ENCODE results near the gene SMR3B.

Gene SMR3B

GRCh38 chr4:70382691-70383181, at the start of gene SMR3B:
Gene SMR3B, plus strand, starts transcription at chr4:70383131. Its CDS starts 1,380 bp downstream, at chr4:70384511.
- no peak within 1 kb of the TSS for H3K27ac ChIP-seq (ENCODE audit: low read depth, low read length)
- H3K36me3 ChIP-seq (ENCODE audit: insufficient read depth, low read length), result no peaks in the 10 kb centered on the region
- H3K27me3 ChIP-seq (ENCODE audit: insufficient read depth, low read length), result no peaks in the 10 kb centered on the region; the same call in 1 of the 2 replicates
- H3K79me2 ChIP-seq (ENCODE audit: control insufficient read depth, insufficient read depth, low read length, unreplicated experiment), result no peaks in the 10 kb centered on the region
- no peak within 1 kb of the TSS for H3K4me3 ChIP-seq (ENCODE audit: low read depth, low read length)
- H3K4me1 ChIP-seq (ENCODE audit: control insufficient read depth, insufficient read depth, low read length, unreplicated experiment), result no peaks in the 10 kb centered on the region
- H2AFZ ChIP-seq (ENCODE audit: low read length, unreplicated experiment), result peak within 1 kb of the TSS; percentile 14

GRCh38 chr4:70334681-70335080, 48.2 kb upstream of the SMR3B start, which contains the start of gene CABS1:
Gene CABS1, plus strand, starts transcription at chr4:70334981. Its CDS starts 59 bp downstream, at chr4:70335040.
- H3K27me3 ChIP-seq (ENCODE audit: insufficient read depth, low read length), result peaks cover 21% of the 10 kb centered on the region

GRCh38 chr4:70336043-70336442, 46.9 kb upstream of the SMR3B start:
- Histone ChIP-seq H3K36me3 (ENCODE audit: insufficient read depth, low read length) (no peaks in the 10 kb centered on the region), H2AFZ (ENCODE audit: low read length, unreplicated experiment) (no peak overlapping the region), H3K4me1 (ENCODE audit: control insufficient read depth, insufficient read depth, low read length, unreplicated experiment) (no peaks in the 10 kb centered on the region), H3K27me3 (ENCODE audit: insufficient read depth, low read length) (peaks cover 25% of the 10 kb centered on the region), H3K27ac (ENCODE audit: low read depth, low read length) (no peak overlapping the region), H3K79me2 (ENCODE audit: control insufficient read depth, insufficient read depth, low read length, unreplicated experiment) (no peaks in the 10 kb centered on the region), H3K4me3 (ENCODE audit: low read depth, low read length) (no peak overlapping the region)

More at GRCh38 chr4:70334681-70335080, 48.2 kb upstream of the SMR3B start, which contains the start of gene CABS1:
- H3K79me2 ChIP-seq (ENCODE audit: control insufficient read depth, insufficient read depth, low read length, unreplicated experiment), result no peaks in the 10 kb centered on the region
- no peaks in the 10 kb centered on the region for H3K36me3 ChIP-seq (ENCODE audit: insufficient read depth, low read length)
- H3K4me3 ChIP-seq (ENCODE audit: low read depth, low read length), result no peak within 1 kb of the TSS
- H3K27ac ChIP-seq (ENCODE audit: low read depth, low read length), result no peak within 1 kb of the TSS
- no peaks in the 10 kb centered on the region for H3K4me1 ChIP-seq (ENCODE audit: control insufficient read depth, insufficient read depth, low read length, unreplicated experiment)
- no peak within 1 kb of the TSS for H2AFZ ChIP-seq (ENCODE audit: low read length, unreplicated experiment)

- no peak overlapping the region for H3K27ac ChIP-seq (ENCODE audit: low read depth, low read length)
- H3K27me3 ChIP-seq (ENCODE audit: insufficient read depth, low read length), result peaks cover 43% of the 10 kb centered on the region
- no peaks in the 10 kb centered on the region for H3K79me2 ChIP-seq (ENCODE audit: control insufficient read depth, insufficient read depth, low read length, unreplicated experiment)
- H3K4me1 ChIP-seq (ENCODE audit: control insufficient read depth, insufficient read depth, low read length, unreplicated experiment), result no peaks in the 10 kb centered on the region
- H2AFZ ChIP-seq (ENCODE audit: low read length, unreplicated experiment), result no peak overlapping the region
- no peak overlapping the region for H3K4me3 ChIP-seq (ENCODE audit: low read depth, low read length)
- no peaks in the 10 kb centered on the region for H3K36me3 ChIP-seq (ENCODE audit: insufficient read depth, low read length)
These were observed 45.0 kb upstream of the SMR3B start for GRCh38 chr4:70337886-70338420.

GRCh38 chr4:70356185-70356584, 26.7 kb upstream of the SMR3B start:
- H3K4me3 ChIP-seq (ENCODE audit: low read depth, low read length), result no peak overlapping the region
- H2AFZ ChIP-seq (ENCODE audit: low read length, unreplicated experiment), result no peak overlapping the region
- no peaks in the 10 kb centered on the region for H3K79me2 ChIP-seq (ENCODE audit: control insufficient read depth, insufficient read depth, low read length, unreplicated experiment)
- no peaks in the 10 kb centered on the region for H3K36me3 ChIP-seq (ENCODE audit: insufficient read depth, low read length)
- no peaks in the 10 kb centered on the region for H3K4me1 ChIP-seq (ENCODE audit: control insufficient read depth, insufficient read depth, low read length, unreplicated experiment)
- no peak overlapping the region for H3K27ac ChIP-seq (ENCODE audit: low read depth, low read length)
- H3K27me3 ChIP-seq (ENCODE audit: insufficient read depth, low read length), result peaks cover 33% of the 10 kb centered on the region; the same call in 1 of the 2 replicates

- no peak overlapping the region for H3K27ac ChIP-seq (ENCODE audit: low read depth, low read length)
- H3K4me1 ChIP-seq (ENCODE audit: control insufficient read depth, insufficient read depth, low read length, unreplicated experiment), result no peaks in the 10 kb centered on the region
- H3K79me2 ChIP-seq (ENCODE audit: control insufficient read depth, insufficient read depth, low read length, unreplicated experiment), result no peaks in the 10 kb centered on the region
- no peaks in the 10 kb centered on the region for H3K36me3 ChIP-seq (ENCODE audit: insufficient read depth, low read length)
- H3K4me3 ChIP-seq (ENCODE audit: low read depth, low read length), result no peak overlapping the region
- no peak overlapping the region for H2AFZ ChIP-seq (ENCODE audit: low read length, unreplicated experiment)
- H3K27me3 ChIP-seq (ENCODE audit: insufficient read depth, low read length), result peaks cover 40% of the 10 kb centered on the region
These were observed 23.7 kb upstream of the SMR3B start for GRCh38 chr4:70359115-70359661.

GRCh38 chr4:70360460-70360859, 22.5 kb upstream of the SMR3B start, which contains the start of gene SMR3A:
Gene SMR3A, plus strand, starts transcription at chr4:70360760. Its CDS starts 1,356 bp downstream, at chr4:70362116.
- Histone ChIP-seq H3K36me3 (ENCODE audit: insufficient read depth, low read length) (no peaks in the 10 kb centered on the region), H2AFZ (ENCODE audit: low read length, unreplicated experiment) (no peak within 1 kb of the TSS), H3K27ac (ENCODE audit: low read depth, low read length) (no peak within 1 kb of the TSS), H3K4me1 (ENCODE audit: control insufficient read depth, insufficient read depth, low read length, unreplicated experiment) (no peaks in the 10 kb centered on the region), H3K27me3 (ENCODE audit: insufficient read depth, low read length) (peaks cover 34% of the 10 kb centered on the region), H3K4me3 (ENCODE audit: low read depth, low read length) (no peak within 1 kb of the TSS), H3K79me2 (ENCODE audit: control insufficient read depth, insufficient read depth, low read length, unreplicated experiment) (no peaks in the 10 kb centered on the region)

- no peaks in the 10 kb centered on the region for H3K4me1 ChIP-seq (ENCODE audit: control insufficient read depth, insufficient read depth, low read length, unreplicated experiment)
- no peak overlapping the region for H3K27ac ChIP-seq (ENCODE audit: low read depth, low read length)
- peaks cover 33% of the 10 kb centered on the region for H3K27me3 ChIP-seq (ENCODE audit: insufficient read depth, low read length)
- no peak overlapping the region for H3K4me3 ChIP-seq (ENCODE audit: low read depth, low read length)
- H2AFZ ChIP-seq (ENCODE audit: low read length, unreplicated experiment), result no peak overlapping the region
- no peaks in the 10 kb centered on the region for H3K79me2 ChIP-seq (ENCODE audit: control insufficient read depth, insufficient read depth, low read length, unreplicated experiment)
- no peaks in the 10 kb centered on the region for H3K36me3 ChIP-seq (ENCODE audit: insufficient read depth, low read length)
These were observed 18.9 kb upstream of the SMR3B start for GRCh38 chr4:70364002-70364401.

GRCh38 chr4:70365479-70365878, 17.5 kb upstream of the SMR3B start:
- no peaks in the 10 kb centered on the region for H3K79me2 ChIP-seq (ENCODE audit: control insufficient read depth, insufficient read depth, low read length, unreplicated experiment)
- no peaks in the 10 kb centered on the region for H3K4me1 ChIP-seq (ENCODE audit: control insufficient read depth, insufficient read depth, low read length, unreplicated experiment)
- no peak overlapping the region for H3K27ac ChIP-seq (ENCODE audit: low read depth, low read length)
- H3K4me3 ChIP-seq (ENCODE audit: low read depth, low read length), result no peak overlapping the region
- peaks cover 40% of the 10 kb centered on the region for H3K27me3 ChIP-seq (ENCODE audit: insufficient read depth, low read length)
- H2AFZ ChIP-seq (ENCODE audit: low read length, unreplicated experiment), result no peak overlapping the region
- H3K36me3 ChIP-seq (ENCODE audit: insufficient read depth, low read length), result no peaks in the 10 kb centered on the region

GRCh38 chr4:70367813-70368212, 15.1 kb upstream of the SMR3B start:
- H3K79me2 ChIP-seq (ENCODE audit: control insufficient read depth, insufficient read depth, low read length, unreplicated experiment), result no peaks in the 10 kb centered on the region
- no peaks in the 10 kb centered on the region for H3K4me1 ChIP-seq (ENCODE audit: control insufficient read depth, insufficient read depth, low read length, unreplicated experiment)
- H3K27ac ChIP-seq (ENCODE audit: low read depth, low read length), result no peak overlapping the region
- H3K4me3 ChIP-seq (ENCODE audit: low read depth, low read length), result no peak overlapping the region
- H3K36me3 ChIP-seq (ENCODE audit: insufficient read depth, low read length), result no peaks in the 10 kb centered on the region
- no peak overlapping the region for H2AFZ ChIP-seq (ENCODE audit: low read length, unreplicated experiment)
- peaks cover 40% of the 10 kb centered on the region for H3K27me3 ChIP-seq (ENCODE audit: insufficient read depth, low read length)

GRCh38 chr4:70371987-70372386, 10.9 kb upstream of the SMR3B start:
- Histone ChIP-seq H3K4me1 (ENCODE audit: control insufficient read depth, insufficient read depth, low read length, unreplicated experiment) (no peaks in the 10 kb centered on the region), H3K79me2 (ENCODE audit: control insufficient read depth, insufficient read depth, low read length, unreplicated experiment) (no peaks in the 10 kb centered on the region), H3K4me3 (ENCODE audit: low read depth, low read length) (no peak overlapping the region), H2AFZ (ENCODE audit: low read length, unreplicated experiment) (no peak overlapping the region), H3K27me3 (ENCODE audit: insufficient read depth, low read length) (peaks cover 26% of the 10 kb centered on the region), H3K36me3 (ENCODE audit: insufficient read depth, low read length) (no peaks in the 10 kb centered on the region), H3K27ac (ENCODE audit: low read depth, low read length) (no peak overlapping the region)

Data from ACC112 (cell line).